Measurements from ENCODE around the gene CERK. TPM values are rescaled to one million over a fixed set of nuclear protein-coding genes. Genes with fewer than 3 reads are reported as not detected.

CERK gene
- total and polyA plus RNA-seq, 8 donors = 25.0 to 44.0 (median 40.4) TPM

GRCh38 chr22:46761017-46761416, 23.0 kb upstream of the CERK start:
- no peak for TF ChIP-seq CTCF (IDR thresholded peaks at IDR 0.05)
- no peaks in the 10 kb centered on the region for H3K36me3 ChIP-seq
- no peak overlapping the region for H3K27ac ChIP-seq
- no peak for DNase-seq
- no peak for ATAC-seq
- H3K4me3 ChIP-seq = no peak overlapping the region
- H3K9me3 ChIP-seq = peaks cover 0 to 8% of the 10 kb centered on the region in 2 donors
- intact Hi-C loops (cut with DNase I) = no loop called here
- peaks cover 21 to 61% of the 10 kb centered on the region in 2 donors for H3K4me1 ChIP-seq
- H3K27me3 ChIP-seq = no peaks in the 10 kb centered on the region

- Histone ChIP-seq H3K27me3 (no peaks in the 10 kb centered on the region), H3K9me3 (peaks cover 0 to 12% of the 10 kb centered on the region in 2 donors), H3K4me3 (no peak overlapping the region), H3K36me3 (no peaks in the 10 kb centered on the region), H3K4me1 (peaks cover 23 to 66% of the 10 kb centered on the region in 2 donors), H3K27ac (peak overlapping the region in 1 of 2 donors; percentile 58)
- intact Hi-C loops (cut with DNase I) = no loop called here
- DNase-seq = peak in 2 of 4 donors; percentile 11 to 74
- TF ChIP-seq CTCF (IDR thresholded peaks at IDR 0.05) = peak; percentile 63 to 70
- peak; percentile 58 for ATAC-seq
These were observed 20.8 kb upstream of the CERK start for GRCh38 chr22:46758867-46759290.

- H3K9me3 ChIP-seq = peaks cover 0 to 12% of the 10 kb centered on the region in 2 donors
- intact Hi-C loops (cut with DNase I) = no loop called here
- peak overlapping the region in 1 of 2 donors; percentile 58 for H3K27ac ChIP-seq
- no peak overlapping the region for H3K4me3 ChIP-seq
- ATAC-seq = no peak
- DNase-seq = no peak
- no peaks in the 10 kb centered on the region for H3K36me3 ChIP-seq
- H3K27me3 ChIP-seq = no peaks in the 10 kb centered on the region
- H3K4me1 ChIP-seq = peaks cover 20 to 66% of the 10 kb centered on the region in 2 donors
- no peak for TF ChIP-seq CTCF (IDR thresholded peaks at IDR 0.05)
These were observed 20.1 kb upstream of the CERK start for GRCh38 chr22:46758121-46758520.

GRCh38 chr22:46757104-46757503, 19.1 kb upstream of the CERK start:
- H3K27me3 ChIP-seq = no peaks in the 10 kb centered on the region
- intact Hi-C loops (cut with DNase I) = no loop called here
- H3K4me3 ChIP-seq = no peak overlapping the region
- no peak for TF ChIP-seq CTCF (IDR thresholded peaks at IDR 0.05)
- H3K27ac ChIP-seq = no peak overlapping the region
- ATAC-seq = no peak
- DNase-seq = no peak
- H3K4me1 ChIP-seq = peaks cover 20 to 76% of the 10 kb centered on the region in 2 donors
- peaks cover 0 to 12% of the 10 kb centered on the region in 2 donors for H3K9me3 ChIP-seq
- H3K36me3 ChIP-seq = no peaks in the 10 kb centered on the region

GRCh38 chr22:46756097-46756496, 18.0 kb upstream of the CERK start:
- H3K36me3 ChIP-seq = no peaks in the 10 kb centered on the region
- H3K4me1 ChIP-seq = peaks cover 24 to 73% of the 10 kb centered on the region in 2 donors
- intact Hi-C loops (cut with DNase I) = no loop called here
- H3K4me3 ChIP-seq = no peak overlapping the region
- no peaks in the 10 kb centered on the region for H3K27me3 ChIP-seq
- DNase-seq (no peak), ATAC-seq (no peak)
- peaks cover 0 to 12% of the 10 kb centered on the region in 2 donors for H3K9me3 ChIP-seq
- TF ChIP-seq CTCF (IDR thresholded peaks at IDR 0.05) = no peak
- H3K27ac ChIP-seq = peak overlapping the region in 1 of 2 donors; percentile 37
